SU-DHL-6 (cell line): ENCODE measurements around the gene P2RY6.
"Not testable (repeated sequence)": the region's sequence is repeated elsewhere in the genome, so short reads cannot be mapped to it uniquely, and the experiment has no call there.

Source experiments
- H2AFZ ChIP-seq: fragments of 200-600 bp; sonication (generic); 2 replicates; pipeline ENCODE4 v1.6.1; 2014; ENCODE audit warnings: low read depth, mild to moderate bottlenecking, moderate library complexity, mixed read lengths, antibody characterized with exemption, low read length; ENCODE audit not compliant: severe bottlenecking
- H3F3A ChIP-seq: fragments of 200-600 bp; shearing (Covaris generic); 2 replicates; pipeline ENCODE4 v1.6.0; 2016; ENCODE audit warnings: antibody characterized with exemption, mild to moderate bottlenecking; ENCODE audit not compliant: insufficient read depth
- H3K27ac ChIP-seq: fragments of 200-600 bp; sonication (generic); 2 replicates; pipeline ENCODE4 v1.5.1; 2016; ENCODE audit warnings: low read depth, mild to moderate bottlenecking, low read length, moderate library complexity, mixed read lengths
- H3K27me3 ChIP-seq: fragments of 200-600 bp; sonication (generic), shearing (Covaris generic); 2 replicates; pipeline ENCODE4 v1.6.0; 2014; ENCODE audit warnings: mild to moderate bottlenecking, low read length
- H3K36me3 ChIP-seq: fragments of 200-600 bp; sonication (generic); 2 replicates; pipeline ENCODE4 v1.6.1; 2014; ENCODE audit warnings: mild to moderate bottlenecking, low read length, mixed read lengths
- H3K4me2 ChIP-seq: fragments of 300-600, 200-600 bp; shearing (Covaris generic), sonication (generic); 2 replicates; pipeline ENCODE4 v1.6.0; 2014; ENCODE audit warnings: low read length, low read depth, mild to moderate bottlenecking; ENCODE audit not compliant: poor library complexity, severe bottlenecking
- H3K4me3 ChIP-seq: fragments of 200-600 bp; sonication (generic); 2 replicates; pipeline ENCODE4 v1.5.1; 2014; ENCODE audit warnings: antibody characterized with exemption, low read length, mild to moderate bottlenecking, mixed read lengths; ENCODE audit not compliant: insufficient read depth, poor library complexity, severe bottlenecking
- H3K79me2 ChIP-seq: fragments of 200-600 bp; sonication (generic); 2 replicates; pipeline ENCODE4 v1.6.1; 2014; ENCODE audit warnings: mild to moderate bottlenecking, low read length, moderate library complexity; ENCODE audit not compliant: insufficient read depth
- H3K9ac ChIP-seq: fragments of 200-600 bp; sonication (generic); 2 replicates; pipeline ENCODE4 v1.7.0; 2014; ENCODE audit warnings: mild to moderate bottlenecking, low read length
- H3K9me2 ChIP-seq: fragments of 200-600 bp; sonication (generic); replicated peaks from 2 replicates; pipeline ENCODE4 v1.6.1; 2014; ENCODE audit warnings: low read length; ENCODE audit not compliant: insufficient read depth
- H3K9me3 ChIP-seq: fragments of 200-600 bp; sonication (generic); 2 replicates; pipeline ENCODE4 v1.6.1; 2014; ENCODE audit warnings: low read length, mixed read lengths; ENCODE audit not compliant: insufficient read depth
- H4K20me1 ChIP-seq: fragments of 200-600 bp; sonication (generic); 2 replicates; pipeline ENCODE4 v1.6.1; 2014; ENCODE audit warnings: low read depth, mild to moderate bottlenecking, antibody characterized with exemption, low read length, moderate library complexity, mixed read lengths
- EZH2phosphoT487 ChIP-seq: fragments of 200-600 bp; sonication (generic), shearing (Covaris generic); conservative IDR thresholded peaks from 2 replicates; pipeline ENCODE4 v1.6.1; 2018; ENCODE audit warnings: mild to moderate bottlenecking, antibody characterized with exemption, low read length, moderate library complexity, mixed read lengths
- TF ChIP-seq, protein P1 (sequence below): fragments of 200-600 bp; sonication (generic); IDR thresholded peaks from one replicate; pipeline ENCODE4 v1.5.1; 2017; ENCODE audit warnings: antibody characterized with exemption, mild to moderate bottlenecking, low read length, moderate library complexity; ENCODE audit not compliant: insufficient read depth, poor library complexity, severe bottlenecking

P2RY6 gene

DNA sequence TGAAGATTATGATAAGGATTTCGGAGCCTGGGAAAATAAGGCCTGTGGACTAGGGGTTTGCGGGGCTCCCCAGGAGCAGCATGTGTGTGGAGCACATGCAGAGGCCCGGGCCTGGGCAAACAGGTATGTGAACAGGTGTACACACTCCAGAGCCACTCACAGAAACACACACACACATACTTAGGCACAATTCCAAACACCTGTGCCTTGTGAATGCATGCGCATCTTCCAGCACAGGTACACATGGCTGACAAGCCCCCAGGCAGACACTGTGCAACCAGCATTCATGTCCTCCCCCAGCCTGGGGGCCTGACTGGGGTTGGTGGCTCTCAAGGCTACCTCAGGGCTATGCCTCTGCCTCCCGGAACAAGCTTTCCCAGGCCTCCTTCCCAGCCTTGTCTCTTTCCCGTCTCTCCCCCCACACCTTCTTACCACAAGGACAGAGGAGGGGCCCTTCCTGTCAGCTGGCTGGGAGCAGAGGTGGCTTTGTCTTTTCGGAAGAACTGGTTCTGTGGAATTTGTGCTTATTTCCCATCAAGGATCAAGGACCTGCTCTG is 2.6 kb upstream of the P2RY6 start:
- Histone ChIP-seq H3K4me2 (no peak overlapping the region), H2AFZ (no peak overlapping the region), H4K20me1 (no peaks in the 10 kb centered on the region), H3K4me3 (no peak overlapping the region), H3K79me2 (no peaks in the 10 kb centered on the region), H3K9ac (no peak overlapping the region), H3K9me3 (no peaks in the 10 kb centered on the region), H3K9me2 (no peaks in the 10 kb centered on the region), H3K27me3 (no peaks in the 10 kb centered on the region), H3F3A (no peaks in the 10 kb centered on the region), H3K36me3 (no peaks in the 10 kb centered on the region), H3K27ac (no peak overlapping the region)
- TF ChIP-seq EZH2phosphoT487: no peak
- TF ChIP-seq, protein P1, sequence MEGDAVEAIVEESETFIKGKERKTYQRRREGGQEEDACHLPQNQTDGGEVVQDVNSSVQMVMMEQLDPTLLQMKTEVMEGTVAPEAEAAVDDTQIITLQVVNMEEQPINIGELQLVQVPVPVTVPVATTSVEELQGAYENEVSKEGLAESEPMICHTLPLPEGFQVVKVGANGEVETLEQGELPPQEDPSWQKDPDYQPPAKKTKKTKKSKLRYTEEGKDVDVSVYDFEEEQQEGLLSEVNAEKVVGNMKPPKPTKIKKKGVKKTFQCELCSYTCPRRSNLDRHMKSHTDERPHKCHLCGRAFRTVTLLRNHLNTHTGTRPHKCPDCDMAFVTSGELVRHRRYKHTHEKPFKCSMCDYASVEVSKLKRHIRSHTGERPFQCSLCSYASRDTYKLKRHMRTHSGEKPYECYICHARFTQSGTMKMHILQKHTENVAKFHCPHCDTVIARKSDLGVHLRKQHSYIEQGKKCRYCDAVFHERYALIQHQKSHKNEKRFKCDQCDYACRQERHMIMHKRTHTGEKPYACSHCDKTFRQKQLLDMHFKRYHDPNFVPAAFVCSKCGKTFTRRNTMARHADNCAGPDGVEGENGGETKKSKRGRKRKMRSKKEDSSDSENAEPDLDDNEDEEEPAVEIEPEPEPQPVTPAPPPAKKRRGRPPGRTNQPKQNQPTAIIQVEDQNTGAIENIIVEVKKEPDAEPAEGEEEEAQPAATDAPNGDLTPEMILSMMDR: no peak

DNA sequence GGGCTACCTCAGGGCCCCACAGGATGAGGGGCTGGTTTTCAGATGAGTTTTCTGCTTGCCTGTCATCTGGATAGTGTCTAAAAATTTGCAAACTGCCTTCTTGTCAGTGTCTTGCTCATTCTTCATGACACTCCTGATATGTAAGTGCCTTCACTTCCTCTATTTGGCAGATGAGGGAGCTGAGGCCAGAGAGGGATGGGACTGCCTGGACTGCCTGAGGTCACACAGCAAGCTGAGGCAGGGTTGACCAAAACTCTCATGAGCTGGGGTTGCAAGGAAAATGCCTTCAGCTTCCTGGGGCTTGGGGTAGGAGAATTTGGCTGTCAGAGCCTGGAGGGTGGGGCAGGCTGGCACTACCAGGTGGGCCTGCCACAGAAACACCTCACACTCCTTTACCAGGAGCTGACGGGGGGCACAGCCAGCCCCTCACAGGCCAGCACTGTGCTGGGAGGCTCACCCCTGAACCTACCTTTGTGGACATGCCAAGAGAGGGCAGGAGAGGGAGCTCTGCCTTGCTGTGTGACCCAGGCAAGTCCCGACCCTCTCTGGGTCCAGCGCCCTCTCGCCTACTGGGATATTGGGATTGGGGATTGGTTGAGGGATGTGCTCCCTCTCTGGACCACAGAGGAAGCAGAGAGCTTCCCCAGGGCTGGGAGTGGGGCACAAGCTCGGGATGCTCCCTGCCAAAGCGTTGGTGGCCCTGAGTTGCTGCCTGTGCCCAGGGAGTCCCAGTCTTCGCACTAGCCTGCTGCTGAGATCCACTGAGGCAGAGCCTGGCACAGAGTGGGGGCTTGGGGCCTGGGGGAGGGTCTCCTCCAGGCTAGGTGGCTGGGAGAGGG is 1.9 kb upstream of the P2RY6 start:
- Histone ChIP-seq H2AFZ (no peak overlapping the region), H4K20me1 (no peaks in the 10 kb centered on the region), H3K36me3 (no peaks in the 10 kb centered on the region), H3K27ac (no peak overlapping the region), H3K4me2 (no peak overlapping the region), H3K9ac (no peak overlapping the region), H3K79me2 (no peaks in the 10 kb centered on the region), H3K27me3 (no peaks in the 10 kb centered on the region), H3K4me3 (no peak overlapping the region), H3K9me2 (no peaks in the 10 kb centered on the region), H3K9me3 (no peaks in the 10 kb centered on the region), H3F3A (no peaks in the 10 kb centered on the region)
- no peak for TF ChIP-seq EZH2phosphoT487
- TF ChIP-seq, protein P1: no peak

DNA sequence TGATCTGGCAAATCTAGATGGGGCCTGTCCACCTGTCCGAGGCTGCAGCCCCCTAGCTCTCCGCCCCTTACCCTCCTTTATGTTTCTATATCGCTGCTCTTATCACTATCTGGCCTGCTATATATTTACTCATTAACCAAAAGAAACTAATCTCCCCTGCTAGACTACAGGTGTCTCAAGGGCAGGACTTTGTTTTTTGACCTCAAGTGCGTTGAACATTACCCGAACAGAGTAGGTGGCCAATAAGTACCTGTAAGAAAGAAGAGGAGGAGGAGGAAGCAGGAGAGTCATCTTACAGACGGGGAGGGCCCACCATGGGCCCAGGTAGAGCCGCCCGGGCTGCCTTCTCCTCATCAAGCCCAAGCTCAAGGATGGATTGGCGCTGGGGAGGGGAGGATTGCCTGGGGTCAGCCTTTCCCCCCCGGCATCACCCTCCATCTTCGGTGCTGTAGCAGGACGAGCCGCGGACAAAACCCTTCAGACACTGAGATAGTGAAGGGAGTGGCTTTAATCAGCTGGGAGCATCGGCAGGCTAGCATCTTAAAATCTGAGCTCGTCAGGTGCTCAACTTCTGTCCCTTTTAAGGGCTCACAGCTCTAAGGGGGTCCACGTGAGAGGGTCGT is 1.2 kb upstream of the P2RY6 start:
- Histone ChIP-seq H3K36me3 (no peaks in the 10 kb centered on the region), H3K9me3 (no peaks in the 10 kb centered on the region), H3K9me2 (no peaks in the 10 kb centered on the region), H2AFZ (no peak overlapping the region), H3K9ac (no peak overlapping the region), H3K27ac (no peak overlapping the region), H3F3A (no peaks in the 10 kb centered on the region), H4K20me1 (no peaks in the 10 kb centered on the region), H3K79me2 (no peaks in the 10 kb centered on the region), H3K4me3 (no peak overlapping the region), H3K27me3 (no peaks in the 10 kb centered on the region), H3K4me2 (no peak overlapping the region)
- TF ChIP-seq, protein P1: no peak
- TF ChIP-seq EZH2phosphoT487: no peak

DNA sequence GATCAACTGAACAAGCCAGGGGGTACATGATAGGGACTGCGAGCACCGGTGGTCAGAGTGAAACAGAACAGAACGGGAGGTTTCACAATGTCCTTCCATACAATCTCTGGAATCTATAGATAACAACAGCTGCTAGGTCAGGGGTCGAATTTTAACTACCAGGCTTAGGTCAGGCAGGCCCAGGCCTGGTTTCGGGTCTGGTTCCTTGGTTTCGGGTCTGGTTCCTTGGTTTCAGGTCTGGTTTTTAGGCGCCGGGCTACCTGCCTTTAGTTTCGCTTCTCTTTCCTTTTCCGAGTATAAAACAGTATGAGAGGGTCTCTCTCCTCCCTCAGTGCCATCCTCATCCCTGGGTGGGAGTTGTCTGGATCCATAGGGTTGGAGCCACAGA is 666 bp upstream of the P2RY6 start:
- H3K9ac ChIP-seq: not testable (repeated sequence)

More for the DNA sequence above, 666 bp upstream of the P2RY6 start:
- not testable (repeated sequence) for H3K9me2 ChIP-seq, H3K27me3 ChIP-seq, H3K4me2 ChIP-seq, H3K27ac ChIP-seq, H3K9me3 ChIP-seq, H3F3A ChIP-seq, H2AFZ ChIP-seq, H3K4me3 ChIP-seq, H3K36me3 ChIP-seq, H3K79me2 ChIP-seq, H4K20me1 ChIP-seq
